Heart left ventricle (tissue), 13 donors: ENCODE results near the gene GPR139.

ENCODE experiments used
- CTCF ChIP-seq, 12 donors: fragments of 200-600 bp; sonication (generic) in 4 of 12; IDR thresholded peaks; one replicate each; pipeline versions ENCODE4 v1.5.0 to v1.8.0; 2018 to 2022; ENCODE audit warnings: antibody characterized with exemption in 12 of 12, mild to moderate bottlenecking in 5 of 12
- POLR2A ChIP-seq, 2 donors: fragments of 450-650 bp; IDR thresholded peaks; one replicate each; pipeline ENCODE4 v1.6.1; 2017; ENCODE audit warnings: antibody characterized with exemption in 2 of 2, mild to moderate bottlenecking in 2 of 2, moderate library complexity in 2 of 2
- donor health status: ischemic (EF 13 %, LVEDD 7.1; RV severe dilation, severe dysfunction).
- donor health status: DM: no; HTN: yes; CAD: no.
- donor health status: DM: no; HTN: no; CAD: no.
- donor health status: ischemic (EF 25% LVEDD 6.9; RV normal size, moderate dysfunction).
- donor health status: ischemic (EF 25% LVEDD 5.7; RV mildly dilated, moderate dysfunction).
- donor health status: ischemic (EF 35%, LVEDD 5.7; RV mildly dilated, moderate dysfunction).
- donor health status: nonischemic (EF 11% LVEDD 7.7; RV severe dilation, severe dysfunction).
- donor health status: DM: yes; HTN: yes; CAD: no.
- donor health status: PGD.
- donor health status: ischemic (EF 29% LVEDD 5.4; RV normal size, mild dysfunction).
- donor health status: nonischemic (EF 23%, LVEDD 6.1; RV moderate dilation, normal function).

- TF ChIP-seq POLR2A (IDR thresholded peaks at IDR 0.05) (no peak), CTCF (IDR thresholded peaks at IDR 0.05) (no peak)
Measured at GRCh38 chr16:19997734-19998133, 76.0 kb downstream of the GPR139 start.
